ENCODE measurements around the gene FCN3. TPM values are rescaled to one million over a fixed set of nuclear protein-coding genes. Genes with fewer than 3 reads are reported as not detected.

FCN3 gene
- total RNA-seq, 1 experiment from 2014 or later = 0.22 TPM

GRCh38 chr1:27356619-27357280, 17.9 kb downstream of the FCN3 start:
- peaks cover 13% of the 10 kb centered on the region for H3K23me2 ChIP-seq (ENCODE audit: insufficient read length, low read depth, low read length, poor library complexity, severe bottlenecking)
- H3K79me2 ChIP-seq (ENCODE audit: insufficient read depth, low read length) = no peaks in the 10 kb centered on the region
- Mint-ChIP-seq H3K27me3 (ENCODE audit: low read depth) (peaks cover 54% of the 10 kb centered on the region), H3K4me3 (peak overlapping the region in 1 of 2 experiments; percentile 23; a peak in 2 of 5 replicates), H3K9me3 (no peaks in the 10 kb centered on the region; a peak in 1 of 5 replicates), H3K4me1 (peaks cover 13 to 30% of the 10 kb centered on the region in 2 experiments), H3K27ac (no peak overlapping the region), H3K36me3 (ENCODE audit: insufficient read depth in 1 of 3, low read depth in 3 of 3) (peaks cover 0 to 13% (median 3%) of the 10 kb centered on the region in 3 experiments; a peak in 4 of 7 replicates)
- H3K9me3 ChIP-seq (ENCODE audit: control insufficient read depth, low read depth, low read length) = no peaks in the 10 kb centered on the region
- H3K27ac ChIP-seq (ENCODE audit: insufficient read length, low read depth, low read length) = no peak overlapping the region
- H2BK15ac ChIP-seq (ENCODE audit: low read depth, low read length) = no peak overlapping the region
- H4K8ac ChIP-seq (replicated peaks; ENCODE audit: insufficient read length, low read depth, low read length) = no peak overlapping the region
- no peak overlapping the region for H3T11ph ChIP-seq (ENCODE audit: low read length)
- no peak overlapping the region for H2AFZ ChIP-seq (ENCODE audit: low read length)
- no peak overlapping the region for H4K91ac ChIP-seq (ENCODE audit: insufficient read length, low read depth, low read length)
- H2BK5ac ChIP-seq (ENCODE audit: insufficient read length, low read length) = no peak overlapping the region
- TF ChIP-seq, protein P1, sequence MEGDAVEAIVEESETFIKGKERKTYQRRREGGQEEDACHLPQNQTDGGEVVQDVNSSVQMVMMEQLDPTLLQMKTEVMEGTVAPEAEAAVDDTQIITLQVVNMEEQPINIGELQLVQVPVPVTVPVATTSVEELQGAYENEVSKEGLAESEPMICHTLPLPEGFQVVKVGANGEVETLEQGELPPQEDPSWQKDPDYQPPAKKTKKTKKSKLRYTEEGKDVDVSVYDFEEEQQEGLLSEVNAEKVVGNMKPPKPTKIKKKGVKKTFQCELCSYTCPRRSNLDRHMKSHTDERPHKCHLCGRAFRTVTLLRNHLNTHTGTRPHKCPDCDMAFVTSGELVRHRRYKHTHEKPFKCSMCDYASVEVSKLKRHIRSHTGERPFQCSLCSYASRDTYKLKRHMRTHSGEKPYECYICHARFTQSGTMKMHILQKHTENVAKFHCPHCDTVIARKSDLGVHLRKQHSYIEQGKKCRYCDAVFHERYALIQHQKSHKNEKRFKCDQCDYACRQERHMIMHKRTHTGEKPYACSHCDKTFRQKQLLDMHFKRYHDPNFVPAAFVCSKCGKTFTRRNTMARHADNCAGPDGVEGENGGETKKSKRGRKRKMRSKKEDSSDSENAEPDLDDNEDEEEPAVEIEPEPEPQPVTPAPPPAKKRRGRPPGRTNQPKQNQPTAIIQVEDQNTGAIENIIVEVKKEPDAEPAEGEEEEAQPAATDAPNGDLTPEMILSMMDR (conservative IDR thresholded peaks at IDR 0.05) = no peak; the same call in 2 of the 3 replicates
- H3K56ac ChIP-seq (ENCODE audit: insufficient read length, low read depth, low read length) = no peak overlapping the region
- H3K14ac ChIP-seq (ENCODE audit: insufficient read depth, low read length) = no peak overlapping the region
- H3K4me1 ChIP-seq (ENCODE audit: insufficient read depth, low read length) = peaks cover 3% of the 10 kb centered on the region; the same call in 1 of the 2 replicates
- H4K5ac ChIP-seq (ENCODE audit: insufficient read length, low read depth, low read length) = no peak overlapping the region
- H3K27me3 ChIP-seq (ENCODE audit: insufficient read depth, low read length) = peaks cover 18% of the 10 kb centered on the region; the same call in 1 of the 2 replicates
- H3K23ac ChIP-seq (ENCODE audit: insufficient read length, low read depth, low read length) = no peak overlapping the region
- H2AK5ac ChIP-seq (ENCODE audit: insufficient read length, low read length) = no peak overlapping the region
- DNase-seq = peak; percentile 71
- H2BK20ac ChIP-seq (ENCODE audit: low read depth, low read length, poor library complexity, severe bottlenecking) = no peak overlapping the region
- H3K18ac ChIP-seq (ENCODE audit: insufficient read length, low read depth, low read length) = no peak overlapping the region
- no CpG with 5 or more reads among the region's 37 CpGs for WGBS (ENCODE audit: extremely low coverage, insufficient read length, low lambda C conversion rate)
- H3K9ac ChIP-seq (ENCODE audit: extremely low read depth, insufficient read length, low read length) = no peak overlapping the region
- no peaks in the 10 kb centered on the region for H3K79me1 ChIP-seq (ENCODE audit: insufficient read depth, low read depth, low read length, poor library complexity, severe bottlenecking)
- H2BK12ac ChIP-seq (ENCODE audit: insufficient read length, low read depth, low read length) = no peak overlapping the region
- peaks cover 4% of the 10 kb centered on the region for H4K20me1 ChIP-seq (ENCODE audit: control insufficient read depth, insufficient read depth, insufficient read length)
- no peak overlapping the region for H2BK120ac ChIP-seq (ENCODE audit: low read depth, low read length, poor library complexity, severe bottlenecking)
- no peak overlapping the region for H3K4ac ChIP-seq (ENCODE audit: low read depth, low read length)
- peak overlapping the region; percentile 23 for H3K4me2 ChIP-seq (ENCODE audit: insufficient read depth, insufficient read length, low read length)

Data from H9 (cell line).